ENCODE measurements around the gene OPCML.

DNA sequence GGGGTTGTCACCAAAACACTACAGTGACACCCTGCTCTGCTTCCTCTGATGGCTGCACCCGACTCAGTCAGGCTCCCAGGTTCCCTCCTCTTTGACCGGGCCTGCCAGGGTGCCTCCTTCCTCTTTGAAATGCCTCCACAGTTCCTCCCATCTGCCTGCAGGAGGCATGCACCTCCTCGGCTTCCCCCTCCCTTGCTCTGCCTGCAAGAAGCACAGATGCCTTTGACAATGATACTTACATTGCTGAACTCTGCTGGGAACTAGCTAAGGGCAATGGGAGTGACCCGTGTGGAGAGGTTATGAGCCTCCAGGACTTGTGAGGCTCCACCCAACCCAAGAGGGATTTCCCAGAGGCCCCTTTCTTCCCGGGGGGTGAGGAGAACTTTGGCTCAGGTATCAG, 674.1 kb downstream of the OPCML start:
- TF ChIP-seq, protein P1, sequence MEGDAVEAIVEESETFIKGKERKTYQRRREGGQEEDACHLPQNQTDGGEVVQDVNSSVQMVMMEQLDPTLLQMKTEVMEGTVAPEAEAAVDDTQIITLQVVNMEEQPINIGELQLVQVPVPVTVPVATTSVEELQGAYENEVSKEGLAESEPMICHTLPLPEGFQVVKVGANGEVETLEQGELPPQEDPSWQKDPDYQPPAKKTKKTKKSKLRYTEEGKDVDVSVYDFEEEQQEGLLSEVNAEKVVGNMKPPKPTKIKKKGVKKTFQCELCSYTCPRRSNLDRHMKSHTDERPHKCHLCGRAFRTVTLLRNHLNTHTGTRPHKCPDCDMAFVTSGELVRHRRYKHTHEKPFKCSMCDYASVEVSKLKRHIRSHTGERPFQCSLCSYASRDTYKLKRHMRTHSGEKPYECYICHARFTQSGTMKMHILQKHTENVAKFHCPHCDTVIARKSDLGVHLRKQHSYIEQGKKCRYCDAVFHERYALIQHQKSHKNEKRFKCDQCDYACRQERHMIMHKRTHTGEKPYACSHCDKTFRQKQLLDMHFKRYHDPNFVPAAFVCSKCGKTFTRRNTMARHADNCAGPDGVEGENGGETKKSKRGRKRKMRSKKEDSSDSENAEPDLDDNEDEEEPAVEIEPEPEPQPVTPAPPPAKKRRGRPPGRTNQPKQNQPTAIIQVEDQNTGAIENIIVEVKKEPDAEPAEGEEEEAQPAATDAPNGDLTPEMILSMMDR (IDR thresholded peaks at IDR 0.05; ENCODE audit: insufficient read depth, low read length), result peak; percentile 13
- TF ChIP-seq, protein P2, sequence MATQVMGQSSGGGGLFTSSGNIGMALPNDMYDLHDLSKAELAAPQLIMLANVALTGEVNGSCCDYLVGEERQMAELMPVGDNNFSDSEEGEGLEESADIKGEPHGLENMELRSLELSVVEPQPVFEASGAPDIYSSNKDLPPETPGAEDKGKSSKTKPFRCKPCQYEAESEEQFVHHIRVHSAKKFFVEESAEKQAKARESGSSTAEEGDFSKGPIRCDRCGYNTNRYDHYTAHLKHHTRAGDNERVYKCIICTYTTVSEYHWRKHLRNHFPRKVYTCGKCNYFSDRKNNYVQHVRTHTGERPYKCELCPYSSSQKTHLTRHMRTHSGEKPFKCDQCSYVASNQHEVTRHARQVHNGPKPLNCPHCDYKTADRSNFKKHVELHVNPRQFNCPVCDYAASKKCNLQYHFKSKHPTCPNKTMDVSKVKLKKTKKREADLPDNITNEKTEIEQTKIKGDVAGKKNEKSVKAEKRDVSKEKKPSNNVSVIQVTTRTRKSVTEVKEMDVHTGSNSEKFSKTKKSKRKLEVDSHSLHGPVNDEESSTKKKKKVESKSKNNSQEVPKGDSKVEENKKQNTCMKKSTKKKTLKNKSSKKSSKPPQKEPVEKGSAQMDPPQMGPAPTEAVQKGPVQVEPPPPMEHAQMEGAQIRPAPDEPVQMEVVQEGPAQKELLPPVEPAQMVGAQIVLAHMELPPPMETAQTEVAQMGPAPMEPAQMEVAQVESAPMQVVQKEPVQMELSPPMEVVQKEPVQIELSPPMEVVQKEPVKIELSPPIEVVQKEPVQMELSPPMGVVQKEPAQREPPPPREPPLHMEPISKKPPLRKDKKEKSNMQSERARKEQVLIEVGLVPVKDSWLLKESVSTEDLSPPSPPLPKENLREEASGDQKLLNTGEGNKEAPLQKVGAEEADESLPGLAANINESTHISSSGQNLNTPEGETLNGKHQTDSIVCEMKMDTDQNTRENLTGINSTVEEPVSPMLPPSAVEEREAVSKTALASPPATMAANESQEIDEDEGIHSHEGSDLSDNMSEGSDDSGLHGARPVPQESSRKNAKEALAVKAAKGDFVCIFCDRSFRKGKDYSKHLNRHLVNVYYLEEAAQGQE (IDR thresholded peaks at IDR 0.05; ENCODE audit: insufficient replicate concordance, low read depth), result no peak

Data from HL-60 (cell line).